HCT116 (cell line): ENCODE measurements around the gene LGALS9. TPM values are rescaled to one million over a fixed set of nuclear protein-coding genes. Genes with fewer than 3 reads are reported as not detected.
"Not testable (repeated sequence)": the region's sequence is repeated elsewhere in the genome, so short reads cannot be mapped to it uniquely, and the experiment has no call there.

Source experiments
- ATAC-seq: fragments of 200-7000 bp; cut with Tn5 transposase; 2 replicates; pipeline ENCODE4 v1.9.1; 2020; ENCODE audit warnings: mild to moderate bottlenecking, moderate library complexity
- BruUV-seq: library from RNA; stranded (reverse); fragments of 400-500 nt; replicated peaks from 2 replicates; lab custom pipeline; 2021; lab: Mats Ljungman, UMichigan
- CTCF ChIA-PET: fragments of 300-600 bp; sonication (Branson Sonifier 250); formaldehyde crosslinking; loops from one replicate; lab custom pipeline; 2021; ENCODE audit warnings: antibody characterized with exemption; lab: Charles Lee
- POLR2A ChIA-PET: fragments of 300-600, 350-600 bp; sonication (Branson Sonifier 250); formaldehyde crosslinking; loops from one replicate; lab custom pipeline; 2021; ENCODE audit warnings: antibody characterized with exemption; lab: Charles Lee
- RAD21 ChIA-PET, 2 experiments: fragments of 300-600 bp; sonication (Branson Sonifier 250); formaldehyde crosslinking; loops; one replicate each; lab custom pipeline; 2023; ENCODE audit warnings: low total read pairs in 2 of 2; ENCODE audit not compliant: uncharacterized antibody in 2 of 2, unreplicated experiment in 2 of 2, low non-redundant PET in 1 of 2; lab: Charles Lee
- DNase-seq: peaks from one replicate; pipeline ENCODE4 v3.0.0-alpha.2; 2010; ENCODE audit warnings: low read depth, low spot score
- H2AFZ ChIP-seq: fragments of 200-600 bp; shearing (Covaris generic), sonication (generic); 2 replicates; pipeline ENCODE4 v1.6.1; 2017; ENCODE audit warnings: low read depth, mixed run types, mixed read lengths, antibody characterized with exemption, low read length; ENCODE audit not compliant: poor library complexity, severe bottlenecking
- H3K27ac ChIP-seq: 2 replicates; pipeline ENCODE4 v1.5.1; 2012; ENCODE audit warnings: low read depth, low read length
- H3K27me3 ChIP-seq: fragments of 200-600 bp; sonication (generic); 2 replicates; pipeline ENCODE4 v1.6.1; 2016; ENCODE audit warnings: mixed run types, low read length, mixed read lengths; ENCODE audit not compliant: insufficient read depth
- H3K36me3 ChIP-seq, 2 experiments: fragments of 200-500 bp in 1 of 2; fragments of 200-600 bp in 1 of 2; sonication (Bioruptor generic) in 1 of 2; sonication (generic) in 1 of 2; 2 replicates each; pipeline versions ENCODE4 v1.5.1 to v1.6.1; 2014 to 2016; ENCODE audit warnings: low read length in 2 of 2, inconsistent platforms in 1 of 2, mixed read lengths in 1 of 2, mixed run types in 1 of 2; ENCODE audit not compliant: insufficient read depth in 2 of 2, control insufficient read depth in 1 of 2
- H3K4me1 ChIP-seq, 2 experiments: fragments of 200-600 bp in 1 of 2; sonication (generic) in 1 of 2; 2 replicates each; pipeline versions ENCODE4 v1.5.1 to v1.6.1; 2012 to 2017; ENCODE audit warnings: low read length in 2 of 2, inconsistent platforms in 1 of 2, mild to moderate bottlenecking in 1 of 2, mixed read lengths in 1 of 2, mixed run types in 1 of 2, moderate library complexity in 1 of 2; ENCODE audit not compliant: insufficient read depth in 2 of 2, control insufficient read depth in 1 of 2
- H3K4me2 ChIP-seq: fragments of 200-600 bp; sonication (generic); 2 replicates; pipeline ENCODE4 v1.6.1; 2017; ENCODE audit warnings: mixed run types, low read length, mixed read lengths
- H3K4me3 ChIP-seq, 2 experiments: fragments of 200-600 bp in 1 of 2; sonication (generic) in 1 of 2; replicated peaks in 1 of 2; 2 replicates each; pipeline ENCODE4 v1.5.1; 2011 to 2016; ENCODE audit warnings: low read length in 2 of 2, control low read depth in 1 of 2, low read depth in 1 of 2, mild to moderate bottlenecking in 1 of 2, mixed read lengths in 1 of 2, mixed run types in 1 of 2
- H3K79me2 ChIP-seq: fragments of 200-600 bp; sonication (generic); 2 replicates; pipeline ENCODE4 v1.6.1; 2017; ENCODE audit warnings: mild to moderate bottlenecking, mixed run types, low read length, moderate library complexity, mixed read lengths; ENCODE audit not compliant: insufficient read depth
- H3K9ac ChIP-seq: fragments of 200-600 bp; sonication (generic); 2 replicates; pipeline ENCODE4 v1.6.1; 2016; ENCODE audit warnings: low read length, mixed read lengths
- H3K9me2 ChIP-seq: fragments of 200-600 bp; sonication (generic), shearing (Covaris generic); 2 replicates; pipeline ENCODE4 v1.6.1; 2017; ENCODE audit warnings: mixed run types, mild to moderate bottlenecking, moderate library complexity; ENCODE audit not compliant: insufficient read depth
- H3K9me3 ChIP-seq, 2 experiments: fragments of 200-500 bp in 1 of 2; fragments of 200-600 bp in 1 of 2; sonication (Bioruptor generic) in 1 of 2; sonication (generic) in 1 of 2; 2 replicates each; pipeline ENCODE4 v1.6.1; 2014 to 2017; ENCODE audit warnings: low read length in 2 of 2, mixed read lengths in 2 of 2, inconsistent platforms in 1 of 2, low read depth in 1 of 2, mild to moderate bottlenecking in 1 of 2, mixed run types in 1 of 2, moderate library complexity in 1 of 2; ENCODE audit not compliant: control insufficient read depth in 1 of 2, insufficient read depth in 1 of 2
- H4K20me1 ChIP-seq: fragments of 200-600 bp; sonication (generic), shearing (Covaris generic); 2 replicates; pipeline ENCODE4 v1.6.1; 2017; ENCODE audit warnings: mixed run types, mild to moderate bottlenecking, moderate library complexity; ENCODE audit not compliant: insufficient read depth
- CBX3 ChIP-seq: IDR thresholded peaks from 2 replicates; pipeline ENCODE4 v1.6.1; 2012; ENCODE audit warnings: low read depth
- intact Hi-C: fragments of 100-400 bp; cut with micrococcal nuclease; formaldehyde crosslinking; loops from 2 replicates; pipeline ENCODE4 v1.10.0; 2022
- total RNA-seq: library from RNA; stranded (reverse); gene quantifications from one replicate; pipeline ENCODE4 v1.2.1, GENCODE V29; 2021; ENCODE audit not compliant: unreplicated experiment

The LGALS9 gene
- total RNA-seq, 1 experiment from 2014 or later = 1.9 TPM

- intact Hi-C loops, H3K79me2 ChIP-seq: not testable (repeated sequence)
Observed at GRCh38 chr17:27695254-27695814, 64.3 kb downstream of the LGALS9 start.

More at GRCh38 chr17:27695254-27695814, 64.3 kb downstream of the LGALS9 start:
- H3K9me2 ChIP-seq, ATAC-seq, H2AFZ ChIP-seq, H3K4me3 ChIP-seq, H3K4me2 ChIP-seq, CTCF ChIA-PET, H3K4me1 ChIP-seq, DNase-seq, H3K36me3 ChIP-seq: not testable (repeated sequence)
- peak; percentile 90 for TF ChIP-seq CBX3
- TF ChIP-seq, all 23 proteins: peak for 1; not testable (repeated sequence) for 22
- POLR2A ChIA-PET, H3K27me3 ChIP-seq, H3K27ac ChIP-seq, H3K9me3 ChIP-seq, H4K20me1 ChIP-seq, BruUV-seq, RAD21 ChIA-PET, H3K9ac ChIP-seq: not testable (repeated sequence)

Other genes starting within 250 kb of the LGALS9 start
- 16.5 TPM for gene KSR1, start 174.7 kb upstream of the LGALS9 start, total RNA-seq
- gene NOS2, start 169.3 kb downstream of the LGALS9 start, total RNA-seq = 0.07 TPM